Activated CD8-positive, alpha-beta T cell treated with anti-CD3 and anti-CD28 coated beads for 36 hours (primary cell): ENCODE data around the gene PUS10. TPM values are rescaled to one million over a fixed set of nuclear protein-coding genes. Genes with fewer than 3 reads are reported as not detected.
"Not testable (repeated sequence)": the region's sequence is repeated elsewhere in the genome, so short reads cannot be mapped to it uniquely, and the experiment has no call there.

Experiments used
- ATAC-seq: fragments of 200-7000 bp; cut with Tn5 transposase; one replicate; pipeline ENCODE4 v1.10.0; 2021; ENCODE audit warnings: mild to moderate bottlenecking, moderate library complexity
- CTCF ChIA-PET: fragments of 350-600 bp; sonication (Branson Sonifier 250); formaldehyde crosslinking; loops from one replicate; lab custom pipeline; 2021; ENCODE audit warnings: antibody characterized with exemption; lab: Charles Lee
- POLR2A ChIA-PET: fragments of 350-600 bp; sonication (Branson Sonifier 250); formaldehyde crosslinking; loops from one replicate; lab custom pipeline; 2021; ENCODE audit warnings: antibody characterized with exemption; lab: Charles Lee
- DNase-seq: peaks from one replicate; pipeline ENCODE4 v3.0.0-alpha.2; 2020
- H3K27ac Mint-ChIP-seq: one replicate; pipeline ENCODE4 v1.8.0; 2021; ENCODE audit warnings: mild to moderate bottlenecking, mixed read lengths
- H3K27me3 Mint-ChIP-seq: one replicate; pipeline ENCODE4 v1.8.0; 2021; ENCODE audit warnings: mixed read lengths
- H3K36me3 Mint-ChIP-seq: one replicate; pipeline ENCODE4 v1.8.0; 2021; ENCODE audit warnings: low read depth, mixed read lengths
- H3K4me1 Mint-ChIP-seq: one replicate; pipeline ENCODE4 v1.8.0; 2021; ENCODE audit warnings: low read depth, mixed read lengths
- H3K4me3 Mint-ChIP-seq: one replicate; pipeline ENCODE4 v1.8.0; 2021; ENCODE audit warnings: mild to moderate bottlenecking, moderate library complexity, mixed read lengths
- H3K9me3 Mint-ChIP-seq: one replicate; pipeline ENCODE4 v1.8.0; 2021; ENCODE audit warnings: mixed read lengths
- intact Hi-C: fragments of 100-400 bp; cut with micrococcal nuclease; formaldehyde crosslinking; loops from one replicate; pipeline ENCODE4 v1.10.0; 2022
- total RNA-seq, 2 experiments: library from RNA; stranded (reverse); gene quantifications; one replicate each; pipeline ENCODE4 v1.2.3, GENCODE V29; 2021
- TF ChIP-seq, protein P1 (sequence below): fragments of 200-600 bp; IDR thresholded peaks from one replicate; pipeline ENCODE4 v1.8.0; 2022; ENCODE audit warnings: antibody characterized with exemption, mild to moderate bottlenecking

Gene PUS10
- total RNA-seq, 2 experiments from 2014 or later: 7.9 to 8.7 TPM

DNA sequence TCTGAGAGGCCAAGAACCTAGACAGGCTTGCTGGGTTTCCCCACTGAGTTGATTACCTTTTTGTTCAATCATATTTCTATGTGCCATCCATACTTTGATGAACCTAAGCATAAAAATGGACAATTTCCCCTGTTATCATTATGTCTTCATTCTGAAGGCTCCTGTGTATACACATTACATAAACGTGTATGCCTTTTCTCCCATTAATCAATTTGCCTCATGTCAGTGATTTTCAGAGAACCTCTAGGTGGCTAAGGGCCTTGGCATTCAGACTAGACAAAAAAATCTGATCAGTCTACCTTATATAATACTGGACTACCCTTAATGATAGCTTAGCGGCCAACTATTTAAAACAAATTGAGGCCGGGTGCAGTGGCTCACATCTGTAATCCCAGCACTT, 4.7 kb downstream of the PUS10 start:
- H3K27me3 Mint-ChIP-seq: no peaks in the 10 kb centered on the region
- DNase-seq: no peak
- no peak for ATAC-seq
- no peak overlapping the region for H3K4me3 Mint-ChIP-seq
- no peaks in the 10 kb centered on the region for H3K36me3 Mint-ChIP-seq
- ChIA-PET CTCF (interaction anchor here (1.1 kb wide), 1 partner anchor 15 kb away, joined by 5 read pairs; no protein-coding TSS in a partner anchor), POLR2A (no interaction called here)
- intact Hi-C loops: no loop called here
- H3K27ac Mint-ChIP-seq: peak overlapping the region; percentile 30
- TF ChIP-seq, protein P1, sequence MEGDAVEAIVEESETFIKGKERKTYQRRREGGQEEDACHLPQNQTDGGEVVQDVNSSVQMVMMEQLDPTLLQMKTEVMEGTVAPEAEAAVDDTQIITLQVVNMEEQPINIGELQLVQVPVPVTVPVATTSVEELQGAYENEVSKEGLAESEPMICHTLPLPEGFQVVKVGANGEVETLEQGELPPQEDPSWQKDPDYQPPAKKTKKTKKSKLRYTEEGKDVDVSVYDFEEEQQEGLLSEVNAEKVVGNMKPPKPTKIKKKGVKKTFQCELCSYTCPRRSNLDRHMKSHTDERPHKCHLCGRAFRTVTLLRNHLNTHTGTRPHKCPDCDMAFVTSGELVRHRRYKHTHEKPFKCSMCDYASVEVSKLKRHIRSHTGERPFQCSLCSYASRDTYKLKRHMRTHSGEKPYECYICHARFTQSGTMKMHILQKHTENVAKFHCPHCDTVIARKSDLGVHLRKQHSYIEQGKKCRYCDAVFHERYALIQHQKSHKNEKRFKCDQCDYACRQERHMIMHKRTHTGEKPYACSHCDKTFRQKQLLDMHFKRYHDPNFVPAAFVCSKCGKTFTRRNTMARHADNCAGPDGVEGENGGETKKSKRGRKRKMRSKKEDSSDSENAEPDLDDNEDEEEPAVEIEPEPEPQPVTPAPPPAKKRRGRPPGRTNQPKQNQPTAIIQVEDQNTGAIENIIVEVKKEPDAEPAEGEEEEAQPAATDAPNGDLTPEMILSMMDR: no peak
- peaks cover 25% of the 10 kb centered on the region for H3K4me1 Mint-ChIP-seq
- no peaks in the 10 kb centered on the region for H3K9me3 Mint-ChIP-seq

DNA sequence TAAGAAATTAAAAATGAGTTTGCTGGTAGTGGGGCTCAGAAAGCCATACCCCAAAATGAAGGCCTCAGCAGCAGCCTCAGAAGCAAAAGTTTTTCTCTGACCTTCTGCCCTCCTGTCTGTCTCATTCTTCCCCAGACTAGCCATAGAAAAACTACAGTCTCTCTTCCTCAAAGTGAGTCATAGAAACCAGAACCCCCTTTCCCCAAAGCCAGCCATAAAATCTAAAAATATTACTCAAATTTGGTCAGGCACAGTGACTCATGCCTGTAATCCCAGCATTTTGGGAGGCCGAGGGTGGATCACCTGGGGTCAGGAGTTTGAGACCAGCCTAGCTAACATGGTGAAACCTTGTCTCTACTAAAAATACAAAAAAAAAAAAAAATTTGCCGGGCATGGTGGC, 5.8 kb downstream of the PUS10 start:
- H3K27ac Mint-ChIP-seq, ATAC-seq, H3K27me3 Mint-ChIP-seq, H3K9me3 Mint-ChIP-seq, intact Hi-C loops, H3K4me3 Mint-ChIP-seq, H3K36me3 Mint-ChIP-seq, POLR2A ChIA-PET: not testable (repeated sequence)
- peak; percentile 10 for DNase-seq
- H3K4me1 Mint-ChIP-seq: peaks cover 25% of the 10 kb centered on the region
- CTCF ChIA-PET: interaction anchor here (0.9 to 7.3 kb wide), 3 partner anchors 14 to 207 kb away, joined by 3 to 35 read pairs (median 5); no protein-coding TSS in a partner anchor

DNA sequence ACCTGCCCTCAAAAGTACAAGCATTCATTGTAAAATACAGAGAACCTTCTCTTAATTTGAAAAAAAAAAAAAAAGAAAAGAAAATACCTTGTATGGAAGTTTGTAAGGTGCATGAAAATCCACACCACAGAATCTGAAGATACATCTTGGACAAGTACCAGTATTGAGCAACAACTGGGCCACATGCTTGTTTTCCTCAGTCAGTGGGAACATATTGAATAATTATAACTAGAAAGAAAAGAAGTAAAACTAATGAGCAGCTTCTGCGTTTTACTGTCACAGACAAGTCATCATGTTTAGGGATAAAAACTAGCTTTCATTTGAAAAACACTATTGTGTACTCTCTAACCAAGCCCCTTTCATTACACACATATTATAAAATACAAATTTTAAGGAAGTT, 6.4 kb downstream of the PUS10 start:
- DNase-seq: no peak
- Mint-ChIP-seq H3K4me3 (no peak overlapping the region), H3K27ac (no peak overlapping the region), H3K9me3 (no peaks in the 10 kb centered on the region), H3K36me3 (no peaks in the 10 kb centered on the region), H3K27me3 (no peaks in the 10 kb centered on the region), H3K4me1 (peaks cover 25% of the 10 kb centered on the region)
- no peak for ATAC-seq
- intact Hi-C loops: no loop called here
- ChIA-PET CTCF (interaction anchor here (0.9 to 7.3 kb wide), 2 partner anchors 13 to 206 kb away, joined by 3 to 35 read pairs; no protein-coding TSS in a partner anchor), POLR2A (no interaction called here)
- TF ChIP-seq, protein P1: no peak

DNA sequence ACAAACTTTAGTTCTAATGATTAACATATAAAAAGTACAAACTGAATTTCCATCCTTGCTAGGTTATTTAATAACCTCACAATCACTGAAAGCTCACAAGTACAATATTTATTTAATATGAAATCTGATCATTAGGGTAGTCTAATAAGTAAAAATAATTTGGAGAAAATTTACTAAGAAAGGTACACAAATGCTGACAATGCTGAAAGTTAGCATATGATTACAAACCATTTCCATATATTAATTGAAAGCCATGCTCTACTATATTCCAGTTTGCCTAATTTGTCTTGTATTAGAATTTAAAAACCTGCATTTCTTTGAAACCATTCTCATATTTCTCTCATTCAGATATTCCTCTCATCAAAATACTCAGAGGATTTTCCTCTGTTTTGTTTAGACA, 8.7 kb downstream of the PUS10 start:
- ChIA-PET POLR2A (no interaction called here), CTCF (interaction anchor here (7.3 kb wide), 1 partner anchor 11 kb away, joined by 35 read pairs; no protein-coding TSS in a partner anchor)
- H3K36me3 Mint-ChIP-seq: no peaks in the 10 kb centered on the region
- peaks cover 16% of the 10 kb centered on the region for H3K4me1 Mint-ChIP-seq
- intact Hi-C loops: no loop called here
- no peaks in the 10 kb centered on the region for H3K9me3 Mint-ChIP-seq
- TF ChIP-seq, protein P1: no peak
- H3K4me3 Mint-ChIP-seq: no peak overlapping the region
- H3K27ac Mint-ChIP-seq: no peak overlapping the region
- no peak for DNase-seq
- H3K27me3 Mint-ChIP-seq: no peaks in the 10 kb centered on the region
- ATAC-seq: no peak

DNA sequence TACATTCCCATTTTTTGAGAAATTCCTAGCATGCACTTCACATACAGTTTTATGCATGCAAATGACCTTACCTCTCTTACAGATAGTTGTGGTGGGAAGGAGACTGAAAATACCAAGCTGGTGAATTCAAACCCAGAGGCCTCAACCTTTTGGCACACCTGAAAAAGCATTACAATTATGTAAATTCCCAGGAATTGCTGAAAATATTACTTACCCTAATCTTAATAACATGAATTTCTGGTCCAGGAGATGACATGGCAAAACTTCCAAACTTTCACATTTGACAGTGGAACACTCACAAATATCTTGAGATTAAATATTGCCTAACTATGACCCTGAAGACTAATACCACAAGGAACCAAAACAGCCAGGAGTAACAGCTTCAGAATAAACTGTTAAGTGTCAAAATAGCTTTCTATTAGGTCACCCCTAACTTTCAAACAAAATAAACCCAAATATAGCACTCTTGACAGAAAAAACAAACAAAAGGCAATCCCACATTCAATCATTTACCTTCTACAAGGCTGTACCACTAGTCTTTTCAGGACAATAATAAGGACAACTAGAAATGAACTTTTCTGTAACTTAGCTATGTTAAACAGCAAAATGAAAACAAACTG, 11.5 kb downstream of the PUS10 start:
- no peak overlapping the region for H3K27ac Mint-ChIP-seq
- TF ChIP-seq, protein P1: no peak
- peaks cover under 1% of the 10 kb centered on the region for H3K4me1 Mint-ChIP-seq
- intact Hi-C loops: no loop called here
- no peak for ATAC-seq
- H3K4me3 Mint-ChIP-seq: no peak overlapping the region
- no peaks in the 10 kb centered on the region for H3K36me3 Mint-ChIP-seq
- CTCF ChIA-PET: interaction anchor here (0.7 to 7.3 kb wide), 5 partner anchors 8 to 299 kb away, joined by 3 to 35 read pairs (median 9); partner anchors contain the start of gene PEX13
- H3K27me3 Mint-ChIP-seq: no peaks in the 10 kb centered on the region
- DNase-seq: no peak
- POLR2A ChIA-PET: interaction anchor here (0.8 to 1.0 kb wide), 3 partner anchors 10 to 249 kb away, joined by 3 read pairs; no protein-coding TSS in a partner anchor
- no peaks in the 10 kb centered on the region for H3K9me3 Mint-ChIP-seq
